ENCODE results near the gene PSPC1. TPM values are rescaled to one million over a fixed set of nuclear protein-coding genes. Genes with fewer than 3 reads are reported as not detected.
"Not testable (repeated sequence)": the region's sequence is repeated elsewhere in the genome, so short reads cannot be mapped to it uniquely, and the experiment has no call there.

Gene PSPC1
- total RNA-seq, 1 experiment from 2014 or later, result 124 TPM

DNA sequence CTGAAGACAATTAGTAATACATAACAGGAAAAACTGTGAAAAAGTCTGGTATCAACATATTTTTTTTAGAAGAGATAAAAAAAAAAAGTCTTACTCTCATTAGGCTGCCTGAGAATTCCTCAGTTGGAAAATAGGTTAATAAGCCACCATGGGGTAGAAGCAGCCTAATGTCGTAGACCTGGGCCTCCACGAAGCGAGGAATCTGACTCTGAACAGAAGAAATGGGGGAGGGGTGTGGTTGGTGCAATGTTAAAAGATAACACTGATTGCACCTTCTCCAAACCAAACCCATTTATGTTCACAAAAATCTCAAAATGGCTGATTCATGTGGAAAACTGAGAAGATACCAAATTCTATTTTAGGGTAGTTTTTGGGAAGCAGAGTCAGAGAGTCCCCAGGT, 86.9 kb downstream of the PSPC1 start:
- Mint-ChIP-seq H3K27me3 (ENCODE audit: insufficient read depth, unreplicated experiment) (no peaks in the 10 kb centered on the region), H3K36me3 (ENCODE audit: insufficient read depth, unreplicated experiment) (peaks cover 55% of the 10 kb centered on the region), H3K9me3 (ENCODE audit: unreplicated experiment) (no peaks in the 10 kb centered on the region), H3K27ac (ENCODE audit: unreplicated experiment) (no peak overlapping the region), H3K4me3 (ENCODE audit: unreplicated experiment) (no peak overlapping the region), H3K4me1 (ENCODE audit: low read depth, unreplicated experiment) (peaks cover 12% of the 10 kb centered on the region)
- CTCF ChIA-PET, result no interaction called here
- H3K36me3 ChIP-seq (ENCODE audit: control insufficient read depth, insufficient read depth, low read length), result no peaks in the 10 kb centered on the region; the same call in 1 of the 2 replicates
- no peaks in the 10 kb centered on the region for H3K27me3 ChIP-seq (replicated peaks; ENCODE audit: control insufficient read depth, insufficient read depth, low read length)
- POLR2A ChIA-PET, result no interaction called here
- no peak overlapping the region for H3K4me3 ChIP-seq (ENCODE audit: low read depth, low read length)
- DNase-seq, result no peak
- no TSS peak for BruUV-seq (replicated peaks)
- TF ChIP-seq, protein P1, sequence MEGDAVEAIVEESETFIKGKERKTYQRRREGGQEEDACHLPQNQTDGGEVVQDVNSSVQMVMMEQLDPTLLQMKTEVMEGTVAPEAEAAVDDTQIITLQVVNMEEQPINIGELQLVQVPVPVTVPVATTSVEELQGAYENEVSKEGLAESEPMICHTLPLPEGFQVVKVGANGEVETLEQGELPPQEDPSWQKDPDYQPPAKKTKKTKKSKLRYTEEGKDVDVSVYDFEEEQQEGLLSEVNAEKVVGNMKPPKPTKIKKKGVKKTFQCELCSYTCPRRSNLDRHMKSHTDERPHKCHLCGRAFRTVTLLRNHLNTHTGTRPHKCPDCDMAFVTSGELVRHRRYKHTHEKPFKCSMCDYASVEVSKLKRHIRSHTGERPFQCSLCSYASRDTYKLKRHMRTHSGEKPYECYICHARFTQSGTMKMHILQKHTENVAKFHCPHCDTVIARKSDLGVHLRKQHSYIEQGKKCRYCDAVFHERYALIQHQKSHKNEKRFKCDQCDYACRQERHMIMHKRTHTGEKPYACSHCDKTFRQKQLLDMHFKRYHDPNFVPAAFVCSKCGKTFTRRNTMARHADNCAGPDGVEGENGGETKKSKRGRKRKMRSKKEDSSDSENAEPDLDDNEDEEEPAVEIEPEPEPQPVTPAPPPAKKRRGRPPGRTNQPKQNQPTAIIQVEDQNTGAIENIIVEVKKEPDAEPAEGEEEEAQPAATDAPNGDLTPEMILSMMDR (IDR thresholded peaks at IDR 0.05; ENCODE audit: insufficient read depth in 1 of 2, low read depth in 1 of 2, low read length in 1 of 2, severe bottlenecking in 1 of 2, unreplicated experiment in 1 of 2), result no peak
- H3K4me1 ChIP-seq, result peaks cover 13% of the 10 kb centered on the region
- no peaks in the 10 kb centered on the region for H3K9me3 ChIP-seq
- intact Hi-C loops (cut with micrococcal nuclease; ENCODE audit: unreplicated experiment), result no loop called here

DNA sequence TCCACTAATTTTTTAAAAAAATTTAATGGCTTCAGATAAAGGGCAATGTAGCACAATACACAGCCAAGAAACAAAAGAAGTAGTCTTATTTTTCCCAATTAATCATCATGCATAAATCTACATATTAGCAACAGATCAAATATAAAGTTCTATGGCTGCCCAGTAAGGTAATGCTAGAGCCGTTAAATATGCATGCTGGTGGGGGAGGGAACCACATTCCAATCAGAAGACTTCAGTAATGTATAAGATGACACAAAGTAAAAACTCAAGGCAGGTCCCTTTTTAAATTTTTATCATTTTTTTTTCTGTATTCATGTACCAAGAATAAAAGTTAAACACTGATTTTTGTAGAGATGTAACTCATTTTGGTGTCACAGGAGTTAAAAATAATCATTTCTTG, 87.3 kb downstream of the PSPC1 start:
- peaks cover 12% of the 10 kb centered on the region for H3K4me1 Mint-ChIP-seq (ENCODE audit: low read depth, unreplicated experiment)
- peaks cover 55% of the 10 kb centered on the region for H3K36me3 Mint-ChIP-seq (ENCODE audit: insufficient read depth, unreplicated experiment)
- ChIA-PET POLR2A (no interaction called here), CTCF (no interaction called here)
- H3K4me3 Mint-ChIP-seq (ENCODE audit: unreplicated experiment), result no peak overlapping the region
- H3K27me3 Mint-ChIP-seq (ENCODE audit: insufficient read depth, unreplicated experiment), result no peaks in the 10 kb centered on the region
- H3K9me3 ChIP-seq, result no peaks in the 10 kb centered on the region
- H3K4me1 ChIP-seq, result peaks cover 13% of the 10 kb centered on the region
- H3K27me3 ChIP-seq (replicated peaks; ENCODE audit: control insufficient read depth, insufficient read depth, low read length), result no peaks in the 10 kb centered on the region
- no peak overlapping the region for H3K27ac Mint-ChIP-seq (ENCODE audit: unreplicated experiment)
- TF ChIP-seq, protein P1 (IDR thresholded peaks at IDR 0.05; ENCODE audit: insufficient read depth in 1 of 2, low read depth in 1 of 2, low read length in 1 of 2, severe bottlenecking in 1 of 2, unreplicated experiment in 1 of 2), result no peak
- no TSS peak for BruUV-seq (replicated peaks)
- no peaks in the 10 kb centered on the region; the same call in 1 of the 2 replicates for H3K36me3 ChIP-seq (ENCODE audit: control insufficient read depth, insufficient read depth, low read length)
- no peak overlapping the region for H3K4me3 ChIP-seq (ENCODE audit: low read depth, low read length)
- intact Hi-C loops (cut with micrococcal nuclease; ENCODE audit: unreplicated experiment), result no loop called here
- H3K9me3 Mint-ChIP-seq (ENCODE audit: unreplicated experiment), result no peaks in the 10 kb centered on the region
- DNase-seq, result no peak

DNA sequence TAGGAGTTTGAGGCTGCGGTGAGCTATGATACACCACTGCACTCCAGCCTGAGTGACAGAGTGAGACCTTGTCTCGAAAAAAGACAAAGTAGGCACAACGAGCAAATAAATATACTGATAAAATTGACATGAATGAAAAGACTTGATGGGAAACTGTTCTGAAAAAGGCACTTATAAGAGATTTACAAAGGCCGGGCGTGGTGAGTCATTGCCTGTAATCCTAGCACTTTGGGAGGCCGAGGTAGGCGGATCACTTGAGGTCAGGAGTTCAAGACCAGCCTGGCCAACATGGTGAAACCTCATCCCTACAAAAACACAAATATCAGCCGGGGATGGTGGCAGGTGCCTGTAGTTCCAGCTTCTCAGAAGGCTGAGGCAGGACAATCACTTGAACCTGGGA, 91.3 kb downstream of the PSPC1 start:
- DNase-seq; H3K4me3 ChIP-seq (ENCODE audit: low read depth, low read length); H3K27ac Mint-ChIP-seq (ENCODE audit: unreplicated experiment); H3K4me1 Mint-ChIP-seq (ENCODE audit: low read depth, unreplicated experiment); BruUV-seq (replicated peaks); CTCF ChIA-PET; H3K4me3 Mint-ChIP-seq (ENCODE audit: unreplicated experiment); H3K9me3 ChIP-seq; H3K27me3 ChIP-seq (replicated peaks; ENCODE audit: control insufficient read depth, insufficient read depth, low read length); POLR2A ChIA-PET; H3K27me3 Mint-ChIP-seq (ENCODE audit: insufficient read depth, unreplicated experiment); H3K4me1 ChIP-seq; H3K9me3 Mint-ChIP-seq (ENCODE audit: unreplicated experiment); intact Hi-C loops (cut with micrococcal nuclease; ENCODE audit: unreplicated experiment); H3K36me3 ChIP-seq (ENCODE audit: control insufficient read depth, insufficient read depth, low read length): not testable (repeated sequence)
- H3K36me3 Mint-ChIP-seq (ENCODE audit: insufficient read depth, unreplicated experiment), result peaks cover 38% of the 10 kb centered on the region

DNA sequence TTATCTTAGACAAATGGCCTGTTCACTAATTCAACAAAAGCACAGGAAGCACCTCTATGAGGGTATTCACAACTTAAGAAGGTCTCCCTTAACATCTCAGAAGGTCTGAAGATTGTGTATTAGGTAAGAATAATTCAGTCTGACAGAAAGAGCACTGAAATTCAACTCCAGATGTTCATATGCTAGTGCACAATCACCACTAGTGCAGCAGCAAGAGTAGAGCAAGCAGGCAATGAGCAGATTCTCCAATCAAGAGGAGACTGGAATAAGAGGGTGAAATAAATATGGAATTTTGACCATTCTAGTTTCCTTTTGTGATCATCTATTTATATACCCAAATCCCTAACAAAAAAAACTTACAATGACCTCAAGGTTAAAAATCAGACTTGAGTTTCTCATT, 97.3 kb downstream of the PSPC1 start:
- ChIA-PET POLR2A (no interaction called here), CTCF (no interaction called here)
- no TSS peak for BruUV-seq (replicated peaks)
- H3K4me3 ChIP-seq (ENCODE audit: low read depth, low read length), result no peak overlapping the region
- Mint-ChIP-seq H3K9me3 (ENCODE audit: unreplicated experiment) (no peaks in the 10 kb centered on the region), H3K27ac (ENCODE audit: unreplicated experiment) (no peak overlapping the region), H3K36me3 (ENCODE audit: insufficient read depth, unreplicated experiment) (peaks cover 14% of the 10 kb centered on the region), H3K4me1 (ENCODE audit: low read depth, unreplicated experiment) (no peaks in the 10 kb centered on the region), H3K27me3 (ENCODE audit: insufficient read depth, unreplicated experiment) (no peaks in the 10 kb centered on the region), H3K4me3 (ENCODE audit: unreplicated experiment) (no peak overlapping the region)
- intact Hi-C loops (cut with micrococcal nuclease; ENCODE audit: unreplicated experiment), result no loop called here
- no peaks in the 10 kb centered on the region for H3K4me1 ChIP-seq
- TF ChIP-seq, protein P1 (IDR thresholded peaks at IDR 0.05; ENCODE audit: insufficient read depth in 1 of 2, low read depth in 1 of 2, low read length in 1 of 2, severe bottlenecking in 1 of 2, unreplicated experiment in 1 of 2), result no peak
- no peak for DNase-seq
- H3K9me3 ChIP-seq, result no peaks in the 10 kb centered on the region
- H3K36me3 ChIP-seq (ENCODE audit: control insufficient read depth, insufficient read depth, low read length), result no peaks in the 10 kb centered on the region
- H3K27me3 ChIP-seq (replicated peaks; ENCODE audit: control insufficient read depth, insufficient read depth, low read length), result no peaks in the 10 kb centered on the region
